Skeletal muscle cell (primary cell): ENCODE measurements around the gene DOCK1.

Source experiments
- DNase-seq: peaks from one replicate; pipeline ENCODE4 v3.0.0-alpha.2; 2010; ENCODE audit warnings: low read depth
- H3K4me3 ChIP-seq: 2 replicates; pipeline ENCODE4 v1.5.1; 2011; ENCODE audit warnings: low read depth, mild to moderate bottlenecking, control low read depth, low read length, moderate library complexity

DOCK1 gene

GRCh38 chr10:127415901-127416581 lies 510.8 kb downstream of the DOCK1 start:
- DNase-seq: no peak
- no peak overlapping the region for H3K4me3 ChIP-seq

GRCh38 chr10:127417031-127417430 lies 511.8 kb downstream of the DOCK1 start:
- DNase-seq: no peak
- H3K4me3 ChIP-seq: no peak overlapping the region

GRCh38 chr10:127417686-127418401 lies 512.6 kb downstream of the DOCK1 start:
- no peak for DNase-seq
- H3K4me3 ChIP-seq: no peak overlapping the region

GRCh38 chr10:127418536-127419168 lies 513.4 kb downstream of the DOCK1 start:
- no peak for DNase-seq

GRCh38 chr10:127420138-127420684 lies 515.0 kb downstream of the DOCK1 start:
- H3K4me3 ChIP-seq: no peak overlapping the region
- DNase-seq: no peak

More at GRCh38 chr10:127418536-127419168, 513.4 kb downstream of the DOCK1 start:
- no peak overlapping the region for H3K4me3 ChIP-seq

GRCh38 chr10:127423218-127423915 lies 518.1 kb downstream of the DOCK1 start:
- no peak for DNase-seq
- no peak overlapping the region for H3K4me3 ChIP-seq

GRCh38 chr10:127424594-127425264 lies 519.5 kb downstream of the DOCK1 start:
- H3K4me3 ChIP-seq: no peak overlapping the region
- DNase-seq: peak; percentile 15

GRCh38 chr10:127426746-127427145 lies 521.5 kb downstream of the DOCK1 start:
- DNase-seq: no peak
- no peak overlapping the region for H3K4me3 ChIP-seq

- DNase-seq: no peak
- H3K4me3 ChIP-seq: no peak overlapping the region
These were observed 522.7 kb downstream of the DOCK1 start for GRCh38 chr10:127427926-127428325.

GRCh38 chr10:127428385-127428980 lies 523.3 kb downstream of the DOCK1 start:
- no peak for DNase-seq
- no peak overlapping the region for H3K4me3 ChIP-seq

GRCh38 chr10:127429601-127430312 lies 524.5 kb downstream of the DOCK1 start:
- DNase-seq: no peak
- H3K4me3 ChIP-seq: no peak overlapping the region

- H3K4me3 ChIP-seq: no peak overlapping the region
- DNase-seq: no peak
These were observed 526.3 kb downstream of the DOCK1 start for GRCh38 chr10:127431525-127431924.

- no peak for DNase-seq
- H3K4me3 ChIP-seq: no peak overlapping the region
These were observed 528.8 kb downstream of the DOCK1 start for GRCh38 chr10:127434006-127434405.

GRCh38 chr10:127435246-127435645 lies 530.0 kb downstream of the DOCK1 start:
- DNase-seq: no peak
- no peak overlapping the region for H3K4me3 ChIP-seq

- no peak overlapping the region for H3K4me3 ChIP-seq
- no peak for DNase-seq
These were observed 535.1 kb downstream of the DOCK1 start for GRCh38 chr10:127440371-127440770.

GRCh38 chr10:127441350-127442219 lies 536.4 kb downstream of the DOCK1 start:
- DNase-seq: no peak
- H3K4me3 ChIP-seq: no peak overlapping the region

GRCh38 chr10:127442220-127442525 lies 536.9 kb downstream of the DOCK1 start:
- H3K4me3 ChIP-seq: no peak overlapping the region
- DNase-seq: no peak

- DNase-seq: no peak
- H3K4me3 ChIP-seq: no peak overlapping the region
These were observed 538.9 kb downstream of the DOCK1 start for GRCh38 chr10:127444155-127444554.
